ENCODE measurements around the gene ILF3.

DNA sequence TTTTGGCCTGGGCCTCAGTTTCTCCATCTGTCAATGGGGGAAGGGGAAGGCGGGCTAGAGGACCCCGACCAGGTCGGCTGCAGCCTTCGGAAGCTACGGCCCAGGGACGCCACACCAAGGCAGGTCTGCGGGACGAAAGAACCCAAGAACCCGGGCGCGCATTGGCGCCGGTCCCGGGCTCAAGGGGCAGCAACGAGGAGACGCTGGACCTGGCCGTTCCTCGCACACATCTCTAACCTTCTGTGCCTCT, 739 bp upstream of the ILF3 start:
- TF ChIP-seq, protein P1, sequence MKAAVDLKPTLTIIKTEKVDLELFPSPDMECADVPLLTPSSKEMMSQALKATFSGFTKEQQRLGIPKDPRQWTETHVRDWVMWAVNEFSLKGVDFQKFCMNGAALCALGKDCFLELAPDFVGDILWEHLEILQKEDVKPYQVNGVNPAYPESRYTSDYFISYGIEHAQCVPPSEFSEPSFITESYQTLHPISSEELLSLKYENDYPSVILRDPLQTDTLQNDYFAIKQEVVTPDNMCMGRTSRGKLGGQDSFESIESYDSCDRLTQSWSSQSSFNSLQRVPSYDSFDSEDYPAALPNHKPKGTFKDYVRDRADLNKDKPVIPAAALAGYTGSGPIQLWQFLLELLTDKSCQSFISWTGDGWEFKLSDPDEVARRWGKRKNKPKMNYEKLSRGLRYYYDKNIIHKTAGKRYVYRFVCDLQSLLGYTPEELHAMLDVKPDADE (IDR thresholded peaks at IDR 0.05) = no peak
- TF ChIP-seq CREB1 (CRISPR knock-in tag; IDR thresholded peaks at IDR 0.05; ENCODE audit: low read depth) = no peak
